HEK293 (cell line): ENCODE data around the gene MYH3.
A peak's percentile ranks its signal among the peaks of the same experiment; 100 is the strongest.

Experiments used
- BCL11A ChIP-seq: fragments of 450-650 bp; formaldehyde crosslinking; IDR thresholded peaks from 2 replicates; pipeline ENCODE4 v1.5.1; 2016; ENCODE audit warnings: low read depth, missing biosample characterization, missing genetic modification characterization
- GLIS1 ChIP-seq: fragments of 450-650 bp; formaldehyde crosslinking; IDR thresholded peaks from 2 replicates; pipeline ENCODE4 v1.5.1; 2016; ENCODE audit warnings: missing biosample characterization, missing genetic modification characterization
- KLF8 ChIP-seq: fragments of 450-650 bp; formaldehyde crosslinking; IDR thresholded peaks from 2 replicates; pipeline ENCODE4 v1.5.1; 2016; ENCODE audit warnings: missing biosample characterization, missing genetic modification characterization
- SP7 ChIP-seq: fragments of 450-650 bp; formaldehyde crosslinking; IDR thresholded peaks from 2 replicates; pipeline ENCODE4 v1.5.1; 2016; ENCODE audit warnings: missing biosample characterization, missing genetic modification characterization
- ZBTB48 ChIP-seq: fragments of 450-650 bp; formaldehyde crosslinking; IDR thresholded peaks from 2 replicates; pipeline ENCODE4 v1.5.1; 2016; ENCODE audit warnings: missing biosample characterization, missing genetic modification characterization
- ZBTB49 ChIP-seq: fragments of 450-650 bp; formaldehyde crosslinking; IDR thresholded peaks from 2 replicates; pipeline ENCODE4 v1.5.1; 2016; ENCODE audit warnings: missing biosample characterization, missing genetic modification characterization, low read depth
- ZFP37 ChIP-seq: fragments of 450-650 bp; formaldehyde crosslinking; IDR thresholded peaks from 2 replicates; pipeline ENCODE4 v1.5.1; 2016; ENCODE audit warnings: missing biosample characterization, missing genetic modification characterization
- ZNF148 ChIP-seq: fragments of 450-650 bp; formaldehyde crosslinking; IDR thresholded peaks from 2 replicates; pipeline ENCODE4 v1.5.0; 2017; ENCODE audit warnings: missing biosample characterization, missing genetic modification characterization, borderline replicate concordance
- ZNF155 ChIP-seq: fragments of 450-650 bp; formaldehyde crosslinking; IDR thresholded peaks from 2 replicates; pipeline ENCODE4 v1.5.1; 2016; ENCODE audit warnings: missing biosample characterization, missing genetic modification characterization
- ZNF19 ChIP-seq: fragments of 450-650 bp; formaldehyde crosslinking; IDR thresholded peaks from 2 replicates; pipeline ENCODE4; 2016; ENCODE audit warnings: missing biosample characterization, missing genetic modification characterization, low read depth
- ZNF202 ChIP-seq: fragments of 450-650 bp; formaldehyde crosslinking; IDR thresholded peaks from 2 replicates; pipeline ENCODE4 v1.5.1; 2016; ENCODE audit warnings: missing biosample characterization, missing genetic modification characterization, borderline replicate concordance
- ZNF280D ChIP-seq: fragments of 450-650 bp; formaldehyde crosslinking; IDR thresholded peaks from 2 replicates; pipeline ENCODE4 v1.5.1; 2016; ENCODE audit warnings: missing biosample characterization, missing genetic modification characterization
- ZNF311 ChIP-seq: fragments of 450-650 bp; formaldehyde crosslinking; IDR thresholded peaks from 2 replicates; pipeline ENCODE4 v1.5.1; 2017; ENCODE audit warnings: missing biosample characterization, missing genetic modification characterization, borderline replicate concordance
- ZNF335 ChIP-seq: fragments of 450-650 bp; formaldehyde crosslinking; conservative IDR thresholded peaks from 2 replicates; pipeline ENCODE4 v1.5.1; 2016; ENCODE audit warnings: missing biosample characterization, missing genetic modification characterization
- ZNF394 ChIP-seq: fragments of 450-650 bp; formaldehyde crosslinking; IDR thresholded peaks from 2 replicates; pipeline ENCODE4 v1.5.1; 2016; ENCODE audit warnings: missing biosample characterization, missing genetic modification characterization, mild to moderate bottlenecking, moderate library complexity, borderline replicate concordance
- ZNF423 ChIP-seq: fragments of 450-650 bp; formaldehyde crosslinking; IDR thresholded peaks from 2 replicates; pipeline ENCODE4 v1.5.1; 2016; ENCODE audit warnings: missing biosample characterization, missing genetic modification characterization
- ZNF426 ChIP-seq: fragments of 450-650 bp; formaldehyde crosslinking; IDR thresholded peaks from 2 replicates; pipeline ENCODE4 v1.5.1; 2017; ENCODE audit warnings: missing biosample characterization, missing genetic modification characterization, mild to moderate bottlenecking, inconsistent platforms, moderate library complexity
- ZNF529 ChIP-seq: fragments of 450-650 bp; formaldehyde crosslinking; IDR thresholded peaks from 2 replicates; pipeline ENCODE4 v1.5.1; 2017; ENCODE audit warnings: missing genetic modification characterization, missing biosample characterization; ENCODE audit not compliant: insufficient replicate concordance
- ZNF558 ChIP-seq: fragments of 450-650 bp; formaldehyde crosslinking; IDR thresholded peaks from 2 replicates; pipeline ENCODE4 v1.5.1; 2016; ENCODE audit warnings: missing biosample characterization, missing genetic modification characterization
- ZNF600 ChIP-seq: fragments of 450-650 bp; formaldehyde crosslinking; IDR thresholded peaks from 2 replicates; pipeline ENCODE4 v1.5.1; 2016; ENCODE audit warnings: missing biosample characterization, missing genetic modification characterization
- ZNF610 ChIP-seq: fragments of 450-650 bp; formaldehyde crosslinking; IDR thresholded peaks from 2 replicates; pipeline ENCODE4 v1.5.1; 2016; ENCODE audit warnings: missing biosample characterization, missing genetic modification characterization, borderline replicate concordance
- ZNF626 ChIP-seq: fragments of 450-650 bp; sonication (Bioruptor Pico); formaldehyde crosslinking; IDR thresholded peaks from 2 replicates; pipeline ENCODE4 v1.5.1; 2018; ENCODE audit warnings: missing biosample characterization, missing genetic modification characterization, inconsistent platforms
- ZNF639 ChIP-seq: fragments of 450-650 bp; formaldehyde crosslinking; IDR thresholded peaks from 2 replicates; pipeline ENCODE4 v1.5.1; 2016; ENCODE audit warnings: missing biosample characterization, missing genetic modification characterization
- ZNF677 ChIP-seq: fragments of 450-650 bp; IDR thresholded peaks from 2 replicates; pipeline ENCODE4 v1.5.0; 2018; ENCODE audit warnings: missing biosample characterization, mild to moderate bottlenecking, missing genetic modification characterization, moderate library complexity
- ZNF791 ChIP-seq: fragments of 450-650 bp; formaldehyde crosslinking; IDR thresholded peaks from 2 replicates; pipeline ENCODE4 v1.5.1; 2016; ENCODE audit warnings: missing biosample characterization, missing genetic modification characterization
- ZSCAN16 ChIP-seq: fragments of 450-650 bp; formaldehyde crosslinking; IDR thresholded peaks from 2 replicates; pipeline ENCODE4 v1.5.1; 2016; ENCODE audit warnings: missing biosample characterization, missing genetic modification characterization
- ZSCAN4 ChIP-seq: fragments of 450-650 bp; formaldehyde crosslinking; IDR thresholded peaks from 2 replicates; pipeline ENCODE4 v1.5.1; 2017; ENCODE audit warnings: missing biosample characterization, missing genetic modification characterization

MYH3 gene

GRCh38 chr17:10697092-10698081 is 40.3 kb upstream of the MYH3 start, which contains the start of the genes ADPRM and SCO1 (continued):
- TF ChIP-seq ZFP37 (tag by site-specific recombination) (peak; percentile 44; the same call in 1 of the 2 replicates), BCL11A (tag by site-specific recombination) (no peak), ZNF394 (tag by site-specific recombination) (no peak), ZNF335 (tag by site-specific recombination) (peak; percentile 97), ZNF677 (tag by site-specific recombination) (no peak), ZBTB48 (tag by site-specific recombination) (peak; percentile 89), SP7 (peak; percentile 63), ZNF280D (tag by site-specific recombination) (no peak), ZNF19 (no peak), ZNF600 (tag by site-specific recombination) (no peak), ZBTB49 (tag by site-specific recombination) (no peak), ZNF311 (no peak), ZNF639 (no peak), ZNF610 (tag by site-specific recombination) (no peak), ZSCAN16 (tag by site-specific recombination) (no peak), ZNF148 (tag by site-specific recombination) (no peak), KLF8 (tag by site-specific recombination) (0 out of 2 replicates have a peak, but pooled peaks have one; percentile 41), ZNF558 (tag by site-specific recombination) (no peak), ZNF626 (tag by site-specific recombination) (no peak), ZNF529 (tag by site-specific recombination) (no peak), ZNF202 (tag by site-specific recombination) (no peak), ZSCAN4 (no peak), ZNF423 (tag by site-specific recombination) (no peak), GLIS1 (peak; percentile 17; the same call in 1 of the 2 replicates), ZNF791 (tag by site-specific recombination) (no peak), ZNF426 (tag by site-specific recombination) (no peak), ZNF155 (no peak)
